Tibial nerve (tissue), 4 donors: ENCODE measurements around the gene TBC1D14. TPM values are rescaled to one million over a fixed set of nuclear protein-coding genes. Genes with fewer than 3 reads are reported as not detected.
"Not testable (repeated sequence)": the region's sequence is repeated elsewhere in the genome, so short reads cannot be mapped to it uniquely, and the experiment has no call there.

Source experiments
- DNase-seq, 2 donors: peaks; one replicate each; pipeline ENCODE4 v3.0.0-alpha.2; 2019; ENCODE audit warnings: low spot score in 2 of 2
- H3K27ac ChIP-seq, 4 donors: fragments of 200-600 bp; sonication (generic) in 3 of 4; one replicate each; pipeline ENCODE4 v1.5.1; 2017 to 2019; ENCODE audit warnings: mild to moderate bottlenecking in 1 of 4
- H3K27me3 ChIP-seq, 2 donors: fragments of 200-600 bp; sonication (generic) in 1 of 2; one replicate each; pipeline versions ENCODE4 v1.5.1 to v1.6.0; 2017 to 2019
- H3K36me3 ChIP-seq, 3 donors: fragments of 200-600 bp; sonication (generic); one replicate each; pipeline ENCODE4 v1.5.1; 2018 to 2019
- H3K4me1 ChIP-seq, 4 donors: fragments of 200-600 bp; sonication (generic) in 3 of 4; one replicate each; pipeline ENCODE4 v1.5.1; 2017 to 2019
- H3K4me3 ChIP-seq, 4 donors: fragments of 200-600 bp; sonication (generic) in 3 of 4; one replicate each; pipeline ENCODE4 v1.5.1; 2017 to 2019; ENCODE audit warnings: mild to moderate bottlenecking in 1 of 4, moderate library complexity in 1 of 4
- H3K9me3 ChIP-seq, 4 donors: fragments of 200-600 bp; sonication (generic) in 3 of 4; one replicate each; pipeline ENCODE4 v1.5.1; 2017 to 2019
- CTCF ChIP-seq, 5 experiments: fragments of 200-600 bp in 3 of 5; fragments of 450-650 bp in 2 of 5; sonication (generic) in 3 of 5; IDR thresholded peaks; one replicate each; pipeline ENCODE4 v1.5.1; 2016 to 2019; ENCODE audit warnings: antibody characterized with exemption in 5 of 5, mild to moderate bottlenecking in 3 of 5, moderate library complexity in 2 of 5
- EP300 ChIP-seq, 2 donors: sonication (generic); formaldehyde crosslinking; IDR thresholded peaks; one replicate each; pipeline ENCODE4 v1.6.1; 2017; ENCODE audit warnings: antibody characterized with exemption in 2 of 2, mild to moderate bottlenecking in 1 of 2
- POLR2A ChIP-seq, 2 donors: fragments of 450-650 bp; IDR thresholded peaks; one replicate each; pipeline ENCODE4 v1.6.1; 2017; ENCODE audit warnings: antibody characterized with exemption in 2 of 2, mild to moderate bottlenecking in 2 of 2, moderate library complexity in 2 of 2
- WGBS, 2 donors: methylation state at CpG; one replicate each; pipeline ENCODE4 v1.1.5; 2018; 5-methylcytosine and 5-hydroxymethylcytosine counted together
- total RNA-seq, 4 donors: library from RNA; depleted of rRNA; stranded (reverse); fragments of >200 nt; gene quantifications; one replicate each; pipeline ENCODE4 v1.1.0, GENCODE V29; 2016

TBC1D14 gene
- total RNA-seq, 4 donors from 2014 or later: 46.9 to 65.7 (median 51.3) TPM

DNA sequence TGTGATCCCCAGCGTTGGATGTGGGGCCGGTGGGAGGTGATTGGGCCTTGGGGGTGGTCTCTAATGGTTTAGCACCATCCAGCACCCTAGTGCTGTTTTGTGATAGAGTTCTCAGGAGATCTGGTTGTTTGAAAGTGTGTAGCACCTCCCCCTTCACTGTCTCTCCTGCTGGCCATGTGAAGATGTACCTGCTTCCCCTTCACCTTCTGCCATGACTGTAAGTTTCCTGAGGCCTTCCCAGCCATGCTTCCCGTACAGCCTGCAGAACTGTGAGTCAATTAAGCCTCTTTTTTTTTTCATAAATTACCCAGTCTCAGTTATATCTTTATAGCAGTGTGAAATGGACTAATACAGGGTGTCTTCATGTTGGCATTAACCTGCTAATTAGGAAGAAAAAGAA lies 19.3 kb upstream of the TBC1D14 start:
- WGBS, 2 donors: 90 to 100% methylated on average over 3 of the region's 3 CpGs
- Histone ChIP-seq H3K4me1 (peaks cover 0 to 52% (median 34%) of the 10 kb centered on the region in 4 donors), H3K27me3 (no peaks in the 10 kb centered on the region), H3K36me3 (no peaks in the 10 kb centered on the region), H3K27ac (no peak overlapping the region), H3K4me3 (no peak overlapping the region), H3K9me3 (peaks cover 0 to 7% (median 0%) of the 10 kb centered on the region in 4 donors)
- TF ChIP-seq CTCF (IDR thresholded peaks at IDR 0.05) (no peak), POLR2A (IDR thresholded peaks at IDR 0.05) (no peak), EP300 (IDR thresholded peaks at IDR 0.05) (no peak)
- DNase-seq: no peak

DNA sequence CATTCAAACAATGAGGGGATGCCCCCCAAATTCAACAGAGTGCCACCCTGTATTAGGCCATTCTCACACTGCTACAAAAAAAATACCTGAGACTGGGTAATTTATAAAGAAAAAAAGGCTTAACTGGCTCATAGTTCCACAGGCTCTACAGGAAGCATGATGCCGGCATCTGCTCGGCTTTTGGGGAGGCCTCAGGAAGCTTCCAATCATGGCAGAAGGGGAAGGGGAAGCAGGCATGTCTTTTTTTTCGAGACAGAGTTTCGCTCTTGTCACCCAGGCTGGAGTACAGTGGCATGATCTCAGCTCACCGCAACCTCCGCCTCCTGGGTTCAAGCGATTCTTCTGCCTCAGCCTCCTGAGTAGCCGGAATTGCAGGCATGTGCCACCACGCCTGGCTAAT lies 18.7 kb upstream of the TBC1D14 start:
- not testable (repeated sequence) for H3K36me3 ChIP-seq, H3K27ac ChIP-seq, H3K9me3 ChIP-seq, DNase-seq, H3K27me3 ChIP-seq, H3K4me3 ChIP-seq
- peaks cover 0 to 46% (median 30%) of the 10 kb centered on the region in 4 donors for H3K4me1 ChIP-seq
- 92 to 97% methylated on average over 9 of the region's 9 CpGs for WGBS, 2 donors

GRCh38 chr4:6891436-6892170 lies 18.0 kb upstream of the TBC1D14 start:
- DNase-seq: peak in 1 of 2 donors; percentile 12
- H3K36me3 ChIP-seq: no peaks in the 10 kb centered on the region
- H3K27me3 ChIP-seq: no peaks in the 10 kb centered on the region
- peak overlapping the region in 3 of 4 donors; percentile 36 to 51 (median 40) for H3K27ac ChIP-seq
- 85 to 87% methylated on average over 10 of the region's 10 CpGs for WGBS, 2 donors
- H3K4me1 ChIP-seq: peaks cover 0 to 40% (median 24%) of the 10 kb centered on the region in 4 donors
- no peak for TF ChIP-seq EP300 (IDR thresholded peaks at IDR 0.05)
- peak overlapping the region in 1 of 4 donors; percentile 12 for H3K4me3 ChIP-seq
- peaks cover 0 to 7% (median 0%) of the 10 kb centered on the region in 4 donors for H3K9me3 ChIP-seq

DNA sequence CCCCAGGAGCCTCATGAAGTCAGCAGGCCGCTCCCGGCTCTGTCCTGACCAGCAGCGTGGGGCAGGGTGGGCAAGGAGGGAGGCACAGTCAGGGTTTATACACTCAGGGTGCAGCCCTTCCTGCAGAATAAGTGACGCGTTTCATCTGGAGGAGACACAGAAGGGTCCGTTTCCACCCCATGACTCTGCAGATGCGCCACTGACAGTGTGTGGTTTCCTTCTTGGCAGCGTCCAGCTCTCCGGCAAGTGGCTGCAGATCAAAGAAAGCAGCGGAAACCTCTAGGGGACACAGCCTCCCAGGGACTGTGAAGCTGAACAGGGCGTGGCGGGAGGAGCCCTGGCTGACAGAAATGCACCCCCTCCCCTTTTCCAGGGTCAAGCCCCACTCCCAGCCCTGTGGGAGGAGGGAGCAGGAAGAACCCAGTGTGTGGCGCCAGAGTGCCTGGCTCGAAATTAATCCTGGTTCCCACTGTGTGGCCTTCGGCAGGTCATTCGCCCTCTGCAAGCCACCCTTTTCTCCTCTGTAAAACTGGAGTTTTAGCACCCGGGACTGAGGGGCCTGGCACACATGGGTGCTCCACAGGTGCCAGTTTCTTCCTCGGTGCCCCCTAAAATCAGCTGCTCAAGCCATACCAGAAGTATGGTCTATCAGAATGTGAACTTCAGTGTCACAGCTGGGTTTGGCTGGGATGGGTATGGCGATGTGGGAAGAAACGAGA lies 17.3 kb upstream of the TBC1D14 start:
- H3K36me3 ChIP-seq: no peaks in the 10 kb centered on the region
- H3K4me1 ChIP-seq: peaks cover 0 to 33% (median 24%) of the 10 kb centered on the region in 4 donors
- DNase-seq: peak; percentile 23
- TF ChIP-seq CTCF (IDR thresholded peaks at IDR 0.05) (peak in 3 of 5 experiments; percentile 14 to 21 (median 21)), EP300 (IDR thresholded peaks at IDR 0.05) (no peak)
- peak overlapping the region in 3 of 4 donors; percentile 36 to 51 (median 40) for H3K27ac ChIP-seq
- peaks cover 0 to 7% (median 0%) of the 10 kb centered on the region in 4 donors for H3K9me3 ChIP-seq
- H3K4me3 ChIP-seq: peak overlapping the region in 2 of 4 donors; percentile 12 to 15
- H3K27me3 ChIP-seq: no peaks in the 10 kb centered on the region
- whole genome bisulfite sequencing, 2 donors: 31 to 32% methylated on average over 17 to 20 of the region's 20 CpGs

DNA sequence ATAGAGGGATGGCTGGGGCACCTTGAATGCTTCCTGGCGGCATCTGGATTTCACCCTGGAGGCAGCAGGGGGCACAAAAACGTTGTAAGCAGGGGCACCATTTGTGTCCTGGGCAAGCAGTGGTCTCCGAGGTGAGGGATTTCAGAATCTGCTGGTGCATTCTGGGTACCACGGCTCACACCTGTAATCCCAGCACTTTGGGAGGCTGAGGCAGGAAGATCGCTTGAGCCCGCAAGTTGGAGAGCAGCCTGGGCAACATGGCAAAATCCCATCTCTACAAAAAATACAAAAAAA lies 16.8 kb upstream of the TBC1D14 start:
- H3K27ac ChIP-seq: peak overlapping the region in 2 of 4 donors; percentile 21 to 51
- WGBS, 2 donors: 79 to 82% methylated on average over 6 of the region's 6 CpGs
- TF ChIP-seq EP300 (IDR thresholded peaks at IDR 0.05): no peak
- no peak for TF ChIP-seq POLR2A (IDR thresholded peaks at IDR 0.05)
- no peak for TF ChIP-seq CTCF (IDR thresholded peaks at IDR 0.05)
- no peak overlapping the region for H3K4me3 ChIP-seq
- H3K36me3 ChIP-seq: no peaks in the 10 kb centered on the region
- DNase-seq: no peak
- H3K4me1 ChIP-seq: peaks cover 0 to 29% (median 22%) of the 10 kb centered on the region in 4 donors
- no peaks in the 10 kb centered on the region for H3K27me3 ChIP-seq
- H3K9me3 ChIP-seq: peaks cover 0 to 7% (median 0%) of the 10 kb centered on the region in 4 donors
